Measurements from ENCODE around the gene HAUS3.

The HAUS3 gene

DNA sequence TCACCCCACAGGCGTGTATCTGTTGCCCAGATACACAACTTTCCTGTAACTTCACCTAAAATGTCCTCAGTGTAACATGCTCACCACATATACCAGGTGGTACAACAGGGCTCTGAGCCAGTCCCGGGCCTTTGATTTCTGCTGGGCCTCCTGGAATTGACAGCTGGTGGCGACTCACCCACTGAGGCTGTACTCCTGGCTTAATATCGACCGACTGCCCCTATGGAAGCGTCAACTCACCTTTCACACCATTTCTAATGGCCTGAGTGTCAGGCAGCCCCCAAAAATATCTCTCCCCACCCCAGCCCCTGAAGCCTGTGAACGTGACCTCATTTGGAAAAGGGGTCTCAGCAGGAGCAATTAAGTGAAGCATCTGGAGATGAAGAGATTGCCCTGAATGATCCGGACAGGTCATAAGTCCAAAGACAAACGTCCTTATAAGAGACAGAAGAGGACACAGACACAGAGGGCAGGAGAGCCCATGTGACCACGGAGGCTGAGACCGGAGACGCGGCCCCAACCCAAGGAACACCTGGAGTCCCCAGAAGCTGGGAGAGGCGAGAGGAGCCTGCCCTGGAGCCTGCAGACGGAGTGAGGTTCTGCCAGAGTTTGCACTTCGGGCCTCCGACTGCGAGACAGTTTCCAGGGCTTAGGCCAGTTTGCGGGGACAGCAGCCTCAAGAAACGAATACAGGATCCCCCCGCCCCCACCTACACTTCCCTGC, 32.6 kb upstream of the HAUS3 start:
- Histone ChIP-seq H3K36me3 (ENCODE audit: insufficient read depth, low read length) (no peaks in the 10 kb centered on the region), H3K27ac (ENCODE audit: low read depth, low read length) (no peak overlapping the region), H3K4me1 (ENCODE audit: insufficient read depth, low read length) (peaks cover under 1% of the 10 kb centered on the region; the same call in 1 of the 2 replicates), H3K9ac (ENCODE audit: low read depth, low read length) (no peak overlapping the region), H3K27me3 (ENCODE audit: insufficient read depth, low read length) (no peaks in the 10 kb centered on the region), H3K4me3 (ENCODE audit: low read length) (no peak overlapping the region), H3K9me3 (ENCODE audit: insufficient read depth, low read depth, low read length) (no peaks in the 10 kb centered on the region)
- WGBS: 91% methylated on average over 21 of the region's 21 CpGs

GRCh38 chr4:2273657-2274319, 31.9 kb upstream of the HAUS3 start:
- H3K4me1 ChIP-seq (ENCODE audit: insufficient read depth, low read length): peaks cover 7% of the 10 kb centered on the region; the same call in 1 of the 2 replicates
- no peaks in the 10 kb centered on the region for H3K36me3 ChIP-seq (ENCODE audit: insufficient read depth, low read length)
- no peaks in the 10 kb centered on the region for H3K9me3 ChIP-seq (ENCODE audit: insufficient read depth, low read depth, low read length)
- no peak overlapping the region for H3K9ac ChIP-seq (ENCODE audit: low read depth, low read length)
- no peaks in the 10 kb centered on the region for H3K27me3 ChIP-seq (ENCODE audit: insufficient read depth, low read length)
- H3K4me3 ChIP-seq (ENCODE audit: low read length): no peak overlapping the region
- WGBS: 88% methylated on average over 24 of the region's 24 CpGs
- no peak overlapping the region for H3K27ac ChIP-seq (ENCODE audit: low read depth, low read length)

DNA sequence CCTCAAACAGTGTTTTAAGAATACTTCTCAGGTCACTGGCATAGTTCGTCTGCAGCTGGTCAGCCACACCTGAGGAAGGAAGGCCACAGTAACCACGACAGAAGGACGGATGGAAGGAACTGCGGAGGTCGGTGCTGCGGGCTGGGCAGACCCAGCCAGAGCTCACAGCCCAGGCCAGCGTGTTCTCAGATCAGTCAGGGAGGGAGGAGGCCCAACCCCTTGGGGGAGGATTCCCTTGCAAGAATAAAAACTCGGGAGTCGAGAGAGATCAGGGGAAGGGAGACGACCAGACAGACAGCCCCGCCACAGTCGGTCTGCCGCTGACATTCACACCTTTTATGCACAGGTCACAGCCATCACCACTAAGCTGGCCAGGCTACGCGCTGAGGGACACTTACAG, 31.3 kb upstream of the HAUS3 start:
- Histone ChIP-seq H3K9ac (ENCODE audit: low read depth, low read length) (no peak overlapping the region), H3K4me1 (ENCODE audit: insufficient read depth, low read length) (peaks cover 8% of the 10 kb centered on the region; the same call in 1 of the 2 replicates), H3K36me3 (ENCODE audit: insufficient read depth, low read length) (no peaks in the 10 kb centered on the region), H3K27me3 (ENCODE audit: insufficient read depth, low read length) (no peaks in the 10 kb centered on the region), H3K27ac (ENCODE audit: low read depth, low read length) (no peak overlapping the region), H3K4me3 (ENCODE audit: low read length) (no peak overlapping the region), H3K9me3 (ENCODE audit: insufficient read depth, low read depth, low read length) (no peaks in the 10 kb centered on the region)
- 86% methylated on average over 15 of the region's 15 CpGs for WGBS

DNA sequence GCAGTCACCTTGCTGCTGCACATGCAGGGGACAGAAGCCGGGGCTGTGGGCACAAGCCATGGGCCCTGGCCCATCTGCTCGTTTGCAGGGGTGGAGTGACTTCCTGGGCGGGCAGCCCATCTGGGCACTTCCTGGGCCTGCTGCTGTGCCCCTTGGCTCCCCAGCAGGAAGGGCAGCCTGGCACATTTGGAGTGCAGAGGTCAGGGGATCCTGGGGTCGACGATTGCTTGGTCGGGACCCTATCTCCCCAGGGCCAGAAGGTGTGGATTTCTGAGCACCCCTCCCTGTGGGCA, 30.9 kb upstream of the HAUS3 start:
- H3K4me3 ChIP-seq (ENCODE audit: low read length): no peak overlapping the region
- H3K4me1 ChIP-seq (ENCODE audit: insufficient read depth, low read length): peaks cover 8% of the 10 kb centered on the region; the same call in 1 of the 2 replicates
- no peak overlapping the region for H3K9ac ChIP-seq (ENCODE audit: low read depth, low read length)
- no peaks in the 10 kb centered on the region for H3K9me3 ChIP-seq (ENCODE audit: insufficient read depth, low read depth, low read length)
- no peaks in the 10 kb centered on the region for H3K27me3 ChIP-seq (ENCODE audit: insufficient read depth, low read length)
- H3K36me3 ChIP-seq (ENCODE audit: insufficient read depth, low read length): no peaks in the 10 kb centered on the region
- WGBS: 93% methylated on average over 6 of the region's 6 CpGs
- no peak overlapping the region for H3K27ac ChIP-seq (ENCODE audit: low read depth, low read length)

GRCh38 chr4:2272026-2272827, 30.3 kb upstream of the HAUS3 start:
- no peak overlapping the region for H3K27ac ChIP-seq (ENCODE audit: low read depth, low read length)
- H3K36me3 ChIP-seq (ENCODE audit: insufficient read depth, low read length): no peaks in the 10 kb centered on the region
- H3K4me3 ChIP-seq (ENCODE audit: low read length): no peak overlapping the region
- WGBS: 90% methylated on average over 25 of the region's 25 CpGs
- no peaks in the 10 kb centered on the region for H3K27me3 ChIP-seq (ENCODE audit: insufficient read depth, low read length)
- H3K9me3 ChIP-seq (ENCODE audit: insufficient read depth, low read depth, low read length): no peaks in the 10 kb centered on the region
- no peak overlapping the region for H3K9ac ChIP-seq (ENCODE audit: low read depth, low read length)
- peaks cover 8% of the 10 kb centered on the region; the same call in 1 of the 2 replicates for H3K4me1 ChIP-seq (ENCODE audit: insufficient read depth, low read length)

DNA sequence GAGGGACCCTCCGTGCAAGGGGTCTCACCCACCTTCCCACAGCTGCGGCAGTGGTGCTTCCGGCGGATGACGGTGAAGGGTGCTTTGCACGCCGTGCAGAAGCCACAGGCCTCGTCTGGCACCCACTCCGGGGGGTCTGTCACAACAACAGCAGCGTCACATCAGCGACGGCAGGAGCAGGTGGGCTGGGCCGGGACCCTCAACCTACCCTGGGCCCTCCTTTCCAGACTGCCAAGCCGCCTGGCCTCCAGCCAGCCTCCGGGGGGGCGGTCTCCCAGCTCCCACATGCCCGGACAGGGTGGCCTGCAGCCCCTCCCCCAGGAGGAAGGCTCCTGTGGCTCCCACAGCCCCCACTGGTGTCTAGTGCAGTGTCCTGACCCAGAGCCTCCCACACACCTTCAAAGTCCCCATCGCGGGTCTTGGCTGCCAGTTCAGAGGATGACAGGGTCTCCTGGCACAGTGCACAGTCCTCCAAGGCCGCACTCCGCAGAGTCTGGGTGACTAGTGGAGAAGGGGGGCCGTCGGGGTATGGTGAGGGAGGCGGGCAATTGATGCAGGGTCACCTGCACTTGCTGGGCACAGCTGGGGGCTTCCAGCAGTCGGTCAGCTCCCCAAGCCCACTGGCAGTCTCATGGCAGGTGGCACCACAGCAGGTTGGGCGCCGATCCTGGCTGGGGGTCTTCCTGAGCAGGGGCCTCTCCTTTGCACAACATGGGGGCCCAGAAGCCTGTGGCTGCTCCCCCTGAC, 29.5 kb upstream of the HAUS3 start:
- Histone ChIP-seq H3K27me3 (ENCODE audit: insufficient read depth, low read length) (no peaks in the 10 kb centered on the region), H3K36me3 (ENCODE audit: insufficient read depth, low read length) (no peaks in the 10 kb centered on the region), H3K4me1 (ENCODE audit: insufficient read depth, low read length) (peaks cover 8% of the 10 kb centered on the region; the same call in 1 of the 2 replicates), H3K27ac (ENCODE audit: low read depth, low read length) (no peak overlapping the region), H3K9me3 (ENCODE audit: insufficient read depth, low read depth, low read length) (no peaks in the 10 kb centered on the region), H3K9ac (ENCODE audit: low read depth, low read length) (no peak overlapping the region), H3K4me3 (ENCODE audit: low read length) (no peak overlapping the region)
- WGBS: 89% methylated on average over 27 of the region's 27 CpGs

DNA sequence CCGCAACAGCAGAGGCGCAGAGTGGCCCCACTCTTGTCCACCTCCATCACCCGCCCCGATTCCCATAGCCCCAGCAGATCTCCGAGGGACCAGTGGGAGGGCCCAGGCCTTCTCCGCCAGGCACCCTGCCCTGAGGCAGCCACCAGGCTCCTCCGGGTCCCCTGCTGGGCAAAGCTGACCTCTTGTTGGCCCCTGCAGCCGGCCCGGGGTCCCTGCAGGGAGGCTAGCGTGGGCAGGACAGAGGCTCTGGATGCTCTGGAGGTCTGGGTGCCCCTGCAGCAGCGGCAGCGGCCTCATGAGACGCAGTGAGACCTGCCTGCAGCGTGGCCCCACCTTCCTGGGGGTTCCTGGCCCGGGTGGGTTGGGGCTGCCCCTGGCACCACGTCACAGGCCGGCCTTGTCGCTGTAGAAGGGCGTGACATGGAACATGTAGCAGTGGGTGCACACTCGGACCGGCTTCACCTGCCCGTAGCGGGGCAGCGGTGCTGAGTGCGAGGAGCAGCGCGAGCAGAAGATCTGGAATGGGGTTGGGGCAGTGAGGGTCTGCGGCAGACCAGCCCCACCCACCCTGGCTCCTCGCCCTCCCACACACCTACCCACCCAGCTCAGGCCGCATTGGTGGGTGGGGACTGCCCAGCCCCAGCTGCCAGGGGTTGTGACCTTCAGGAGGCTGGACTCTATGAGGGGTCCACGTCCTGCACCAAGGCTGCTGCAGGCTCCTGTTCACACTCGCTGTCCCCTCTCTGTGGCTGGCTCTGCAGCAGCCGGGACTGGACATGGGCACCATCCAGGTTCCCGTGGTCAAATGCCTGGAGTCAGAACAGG, 28.6 kb upstream of the HAUS3 start:
- Histone ChIP-seq H3K27ac (ENCODE audit: low read depth, low read length) (no peak overlapping the region), H3K9ac (ENCODE audit: low read depth, low read length) (no peak overlapping the region), H3K9me3 (ENCODE audit: insufficient read depth, low read depth, low read length) (no peaks in the 10 kb centered on the region), H3K36me3 (ENCODE audit: insufficient read depth, low read length) (no peaks in the 10 kb centered on the region), H3K4me3 (ENCODE audit: low read length) (no peak overlapping the region), H3K27me3 (ENCODE audit: insufficient read depth, low read length) (no peaks in the 10 kb centered on the region), H3K4me1 (ENCODE audit: insufficient read depth, low read length) (peaks cover 8% of the 10 kb centered on the region; the same call in 1 of the 2 replicates)
- 89% methylated on average over 33 of the region's 34 CpGs for WGBS

DNA sequence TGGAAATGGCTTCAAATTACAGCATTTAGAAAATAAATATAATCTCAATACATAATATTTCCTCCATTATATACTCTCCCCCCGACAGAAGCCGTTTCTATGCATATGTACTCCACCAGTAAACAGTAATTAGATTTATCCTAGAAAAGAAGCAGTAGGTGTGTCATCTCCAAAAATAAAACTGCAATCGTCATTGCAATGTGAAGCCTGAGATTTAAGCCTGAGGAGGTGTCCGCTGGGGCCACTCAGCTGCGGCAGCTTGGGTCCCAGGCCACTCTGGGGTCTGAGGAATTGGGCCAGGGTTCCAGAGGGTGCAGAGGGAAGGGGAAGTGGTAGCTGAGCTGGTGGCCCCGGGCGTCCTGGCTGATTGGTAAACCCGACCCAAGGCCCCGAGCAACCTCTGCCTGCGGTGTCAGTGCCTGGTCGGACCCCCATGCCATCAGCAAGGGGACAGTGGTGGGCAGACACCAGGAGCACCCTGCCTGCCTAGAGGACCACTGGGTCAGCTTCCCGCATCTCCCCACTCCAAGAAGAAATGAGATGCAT, 27.8 kb upstream of the HAUS3 start:
- H3K27ac ChIP-seq (ENCODE audit: low read depth, low read length): no peak overlapping the region
- H3K4me3 ChIP-seq (ENCODE audit: low read length): no peak overlapping the region
- H3K9me3 ChIP-seq (ENCODE audit: insufficient read depth, low read depth, low read length): no peaks in the 10 kb centered on the region
- WGBS: 87% methylated on average over 12 of the region's 12 CpGs
- H3K9ac ChIP-seq (ENCODE audit: low read depth, low read length): no peak overlapping the region
- H3K4me1 ChIP-seq (ENCODE audit: insufficient read depth, low read length): peaks cover 8% of the 10 kb centered on the region; the same call in 1 of the 2 replicates
- H3K36me3 ChIP-seq (ENCODE audit: insufficient read depth, low read length): no peaks in the 10 kb centered on the region
- no peaks in the 10 kb centered on the region for H3K27me3 ChIP-seq (ENCODE audit: insufficient read depth, low read length)

- Histone ChIP-seq H3K9ac (ENCODE audit: low read depth, low read length) (no peak overlapping the region), H3K9me3 (ENCODE audit: insufficient read depth, low read depth, low read length) (no peaks in the 10 kb centered on the region), H3K4me1 (ENCODE audit: insufficient read depth, low read length) (peaks cover 8% of the 10 kb centered on the region; the same call in 1 of the 2 replicates), H3K27ac (ENCODE audit: low read depth, low read length) (no peak overlapping the region), H3K36me3 (ENCODE audit: insufficient read depth, low read length) (no peaks in the 10 kb centered on the region), H3K27me3 (ENCODE audit: insufficient read depth, low read length) (no peaks in the 10 kb centered on the region), H3K4me3 (ENCODE audit: low read length) (no peak overlapping the region)
- 65% methylated on average over 6 of the region's 6 CpGs for WGBS
Measured at GRCh38 chr4:2269206-2269531, 27.2 kb upstream of the HAUS3 start.
